Keratinocyte (primary cell): ENCODE data around the gene COTL1. TPM values are rescaled to one million over a fixed set of nuclear protein-coding genes. Genes with fewer than 3 reads are reported as not detected.

ENCODE experiments used
- DNase-seq: peaks from one replicate; pipeline ENCODE4 v3.0.0-alpha.2; 2011; ENCODE audit warnings: low read depth, missing footprints, low spot score
- FAIRE-seq: peaks from 2 replicates; lab custom pipeline; 2011; peaks lifted over from hg19 to GRCh38; lab: Jason Lieb, UNC
- H2AFZ ChIP-seq: 2 replicates; pipeline ENCODE4 v1.6.0; 2012; ENCODE audit warnings: low read length, control low read depth, inconsistent platforms; ENCODE audit not compliant: control insufficient read depth
- H3K27ac ChIP-seq: 2 replicates; pipeline ENCODE4 v1.5.1; 2011; ENCODE audit warnings: low read length; ENCODE audit not compliant: control insufficient read depth, insufficient read depth
- H3K27me3 ChIP-seq: 3 replicates; pipeline ENCODE4 v1.6.0; 2011; ENCODE audit warnings: low read length; ENCODE audit not compliant: control insufficient read depth, insufficient read depth; ENCODE audit errors: extremely low read depth
- H3K36me3 ChIP-seq, 2 experiments: 2 replicates in 1 of 2; 3 replicates in 1 of 2; pipeline ENCODE4 v1.5.1; 2011; ENCODE audit warnings: low read length in 2 of 2, mild to moderate bottlenecking in 1 of 2; ENCODE audit not compliant: control insufficient read depth in 2 of 2, insufficient read depth in 2 of 2; ENCODE audit errors: extremely low read depth in 1 of 2
- H3K4me1 ChIP-seq: 3 replicates; pipeline ENCODE4 v1.5.1; 2011; ENCODE audit warnings: low read length; ENCODE audit not compliant: control insufficient read depth, insufficient read depth; ENCODE audit errors: extremely low read depth
- H3K4me2 ChIP-seq: 3 replicates; pipeline ENCODE4 v1.6.0; 2011; ENCODE audit warnings: low read depth, low read length; ENCODE audit not compliant: control insufficient read depth, insufficient read depth; ENCODE audit errors: extremely low read depth
- H3K4me3 ChIP-seq, 3 experiments: fragments of 200-600 bp in 1 of 3; sonication (generic) in 1 of 3; 2 replicates in 2 of 3; 3 replicates in 1 of 3; pipeline ENCODE4 v1.5.1; 2011 to 2016; ENCODE audit warnings: low read length in 3 of 3, mild to moderate bottlenecking in 3 of 3, control low read depth in 2 of 3, inconsistent platforms in 1 of 3, low read depth in 1 of 3, mixed read lengths in 1 of 3, mixed run types in 1 of 3, moderate library complexity in 1 of 3; ENCODE audit not compliant: control insufficient read depth in 2 of 3, insufficient read depth in 2 of 3; ENCODE audit errors: extremely low read depth in 1 of 3
- H3K79me2 ChIP-seq: 2 replicates; pipeline ENCODE4 v1.6.0; 2012; ENCODE audit warnings: low read length; ENCODE audit not compliant: control insufficient read depth, insufficient read depth
- H3K9ac ChIP-seq: 3 replicates; pipeline ENCODE4 v1.6.0; 2011; ENCODE audit warnings: low read length; ENCODE audit not compliant: control insufficient read depth, insufficient read depth; ENCODE audit errors: extremely low read depth
- H3K9me1 ChIP-seq: 3 replicates; pipeline ENCODE4 v1.6.0; 2011; ENCODE audit warnings: low read length; ENCODE audit not compliant: control insufficient read depth, insufficient read depth; ENCODE audit errors: extremely low read depth
- H3K9me3 ChIP-seq: 2 replicates; pipeline ENCODE4 v1.5.1; 2012; ENCODE audit warnings: low read depth, low read length; ENCODE audit not compliant: control insufficient read depth
- H4K20me1 ChIP-seq: 3 replicates; pipeline ENCODE4 v1.6.0; 2011; ENCODE audit warnings: low read length; ENCODE audit not compliant: control insufficient read depth, insufficient read depth; ENCODE audit errors: extremely low read depth
- CTCF ChIP-seq, 3 experiments: IDR thresholded peaks in 1 of 3; conservative IDR thresholded peaks in 1 of 3; optimal IDR thresholded peaks in 1 of 3; 2 replicates in 2 of 3; 3 replicates in 1 of 3; pipeline versions ENCODE3 to v1.5.1; 2011; ENCODE audit warnings: low read length in 3 of 3, mild to moderate bottlenecking in 3 of 3, moderate library complexity in 2 of 3, control low read depth in 1 of 3, inconsistent platforms in 1 of 3; ENCODE audit not compliant: insufficient read depth in 2 of 3; ENCODE audit errors: extremely low read depth in 1 of 3
- EZH2 ChIP-seq: IDR thresholded peaks from one replicate; pipeline ENCODE4 v1.6.1; 2012; ENCODE audit warnings: inconsistent platforms, mild to moderate bottlenecking, low read length, moderate library complexity
- dilution Hi-C: fragments of 300-500 bp; cut with MboI; formaldehyde crosslinking; loops from one replicate; pipeline ENCODE4 v1.7.0; 2020; ENCODE audit warnings: low sequenced_read_pairs; ENCODE audit not compliant: extremely low pct_ligation_motif_present
- polyA minus RNA-seq, 3 experiments: library from RNA; depleted of rRNA, polyadenylated mRNA; stranded (reverse); fragments of >200 nt; gene quantifications; 1 replicate in 1 of 3; 2 replicates in 1 of 3; 3 replicates in 1 of 3; pipeline ENCODE4 v1.2.3, GENCODE V29; 2011
- polyA plus RNA-seq, 5 experiments: library from polyadenylated mRNA; depleted of rRNA in 3 of 5; stranded (reverse) in 3 of 5; stranded (forward) in 1 of 5; unstranded in 1 of 5; fragments of >200 nt; gene quantifications; 1 replicate in 1 of 5; 2 replicates in 3 of 5; 3 replicates in 1 of 5; pipeline versions ENCODE4 v1.2.1 to v1.2.3, GENCODE V29; 2011 to 2012; ENCODE audit warnings: missing spikeins in 2 of 5, low read depth in 1 of 5, low replicate concordance in 1 of 5

COTL1 gene
- polyA plus RNA-seq (60.2 to 197 TPM (median 116 TPM) in 3 replicates), polyA minus RNA-seq (66.0 to 188 TPM (median 80.8 TPM) in 3 replicates)
- polyA plus RNA-seq (2011; ENCODE audit: low read depth), result 24.3 TPM
- polyA plus RNA-seq (2011; cell fraction: cytosol; rRNA removed), result 135 and 202 TPM in 2 replicates
- 40.2 and 49.9 TPM in 2 replicates for polyA plus RNA-seq (2011; cell fraction: nucleus; rRNA removed)
- polyA plus RNA-seq (2012; ENCODE audit: low replicate concordance), result 47.5 and 313 TPM in 2 replicates
- 85.4 TPM for polyA minus RNA-seq (2011; cell fraction: cytosol; rRNA and poly(A)+ RNA removed)
- polyA minus RNA-seq (2011; cell fraction: nucleus; rRNA and poly(A)+ RNA removed), result 16.2 and 21.6 TPM in 2 replicates

GRCh38 chr16:84617791-84618580, at the start of gene COTL1:
TSS of gene COTL1 (minus strand) at chr16:84618078. CDS start at chr16:84617914, 164 bp downstream.
- peak within 1 kb of the TSS; percentile 71 to 92 (median 86) for H3K4me3 ChIP-seq
- H3K4me1 ChIP-seq, result peaks cover 24% of the 10 kb centered on the region
- peaks cover 10 to 22% of the 10 kb centered on the region in 2 experiments for H3K36me3 ChIP-seq
- H3K9me3 ChIP-seq, result no peaks in the 10 kb centered on the region
- no peak for FAIRE-seq
- H3K9me1 ChIP-seq, result peaks cover 6% of the 10 kb centered on the region
- peak within 1 kb of the TSS; percentile 76 for H3K9ac ChIP-seq
- H3K27ac ChIP-seq, result peak within 1 kb of the TSS; percentile 88
- H3K4me2 ChIP-seq, result peak within 1 kb of the TSS; percentile 91
- DNase-seq, result peak; percentile 93
- dilution Hi-C loops, result no loop called here
- H4K20me1 ChIP-seq, result peaks cover 9% of the 10 kb centered on the region
- peaks cover 48% of the 10 kb centered on the region for H3K79me2 ChIP-seq
- TF ChIP-seq CTCF (optimal IDR thresholded peaks at IDR 0.05 in 1 of 3, IDR thresholded peaks at IDR 0.05 in 1 of 3, conservative IDR thresholded peaks at IDR 0.05 in 1 of 3; ENCODE audit: extremely low read depth in 1 of 3, insufficient read depth in 2 of 3, low read length in 3 of 3), result no peak
- no peaks in the 10 kb centered on the region for H3K27me3 ChIP-seq
- no peak within 1 kb of the TSS for H2AFZ ChIP-seq

- Histone ChIP-seq H3K36me3 (peaks cover 26 to 29% of the 10 kb centered on the region in 2 experiments), H4K20me1 (no peaks in the 10 kb centered on the region), H3K9ac (no peak overlapping the region), H3K4me3 (no peak overlapping the region), H3K27ac (no peak overlapping the region), H2AFZ (no peak overlapping the region), H3K27me3 (no peaks in the 10 kb centered on the region), H3K9me3 (no peaks in the 10 kb centered on the region), H3K4me1 (no peaks in the 10 kb centered on the region), H3K4me2 (no peak overlapping the region), H3K9me1 (no peaks in the 10 kb centered on the region), H3K79me2 (no peaks in the 10 kb centered on the region)
- no peak for FAIRE-seq
- TF ChIP-seq EZH2 (no peak), CTCF (optimal IDR thresholded peaks at IDR 0.05 in 1 of 3, IDR thresholded peaks at IDR 0.05 in 1 of 3, conservative IDR thresholded peaks at IDR 0.05 in 1 of 3; ENCODE audit: extremely low read depth in 1 of 3, insufficient read depth in 2 of 3, low read length in 3 of 3) (no peak)
- no peak for DNase-seq
- dilution Hi-C loops, result no loop called here
Observed at GRCh38 chr16:84665843-84666242, 48.0 kb upstream of the COTL1 start.
